Uterus (tissue), 2 donors: ENCODE results near the gene SBNO1.
"Not testable (repeated sequence)": the region's sequence is repeated elsewhere in the genome, so short reads cannot be mapped to it uniquely, and the experiment has no call there.

Experiments used
- POLR2A ChIP-seq, 2 donors: fragments of 450-650 bp; IDR thresholded peaks; one replicate each; pipeline ENCODE4 v1.6.1; 2016; ENCODE audit warnings: antibody characterized with exemption in 2 of 2, mild to moderate bottlenecking in 1 of 2, moderate library complexity in 1 of 2
- TF ChIP-seq, protein P1 (sequence below), 4 experiments: fragments of 200-600 bp in 2 of 4; fragments of 450-650 bp in 2 of 4; sonication (generic) in 2 of 4; IDR thresholded peaks; one replicate each; pipeline ENCODE4 v1.5.1; 2016 to 2019; ENCODE audit warnings: antibody characterized with exemption in 4 of 4, mild to moderate bottlenecking in 2 of 4, moderate library complexity in 1 of 4

DNA sequence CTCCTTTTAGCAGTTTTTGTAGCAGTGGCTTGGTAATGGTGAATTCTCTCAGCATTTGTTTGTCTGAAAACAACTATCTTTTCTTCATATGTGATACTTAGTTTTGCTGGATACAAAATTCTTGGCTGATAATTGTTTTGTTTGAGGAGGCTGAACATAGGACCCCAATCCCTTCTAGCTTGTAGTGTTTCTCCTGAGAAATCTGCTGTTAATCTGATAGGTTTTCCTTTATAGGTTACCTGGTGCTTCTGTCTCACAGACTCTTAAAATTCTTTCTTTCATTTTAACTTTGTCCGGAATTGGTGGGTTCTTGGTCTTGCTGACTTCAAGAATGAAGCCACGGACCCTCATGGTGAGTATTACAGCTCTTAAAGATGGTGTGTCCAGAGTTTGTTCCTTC is 116.5 kb downstream of the SBNO1 start:
- TF ChIP-seq, protein P1, sequence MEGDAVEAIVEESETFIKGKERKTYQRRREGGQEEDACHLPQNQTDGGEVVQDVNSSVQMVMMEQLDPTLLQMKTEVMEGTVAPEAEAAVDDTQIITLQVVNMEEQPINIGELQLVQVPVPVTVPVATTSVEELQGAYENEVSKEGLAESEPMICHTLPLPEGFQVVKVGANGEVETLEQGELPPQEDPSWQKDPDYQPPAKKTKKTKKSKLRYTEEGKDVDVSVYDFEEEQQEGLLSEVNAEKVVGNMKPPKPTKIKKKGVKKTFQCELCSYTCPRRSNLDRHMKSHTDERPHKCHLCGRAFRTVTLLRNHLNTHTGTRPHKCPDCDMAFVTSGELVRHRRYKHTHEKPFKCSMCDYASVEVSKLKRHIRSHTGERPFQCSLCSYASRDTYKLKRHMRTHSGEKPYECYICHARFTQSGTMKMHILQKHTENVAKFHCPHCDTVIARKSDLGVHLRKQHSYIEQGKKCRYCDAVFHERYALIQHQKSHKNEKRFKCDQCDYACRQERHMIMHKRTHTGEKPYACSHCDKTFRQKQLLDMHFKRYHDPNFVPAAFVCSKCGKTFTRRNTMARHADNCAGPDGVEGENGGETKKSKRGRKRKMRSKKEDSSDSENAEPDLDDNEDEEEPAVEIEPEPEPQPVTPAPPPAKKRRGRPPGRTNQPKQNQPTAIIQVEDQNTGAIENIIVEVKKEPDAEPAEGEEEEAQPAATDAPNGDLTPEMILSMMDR (IDR thresholded peaks at IDR 0.05): not testable (repeated sequence)
- not testable (repeated sequence) for TF ChIP-seq POLR2A (IDR thresholded peaks at IDR 0.05)
